Tibial artery (tissue), 4 donors: ENCODE measurements around the gene SLC39A8.
"Not testable (repeated sequence)": the region's sequence is repeated elsewhere in the genome, so short reads cannot be mapped to it uniquely, and the experiment has no call there.

Source experiments
- DNase-seq, 2 donors: peaks; one replicate each; pipeline ENCODE4 v3.0.0-alpha.2; 2019
- H3K27ac ChIP-seq, 2 donors: fragments of 200-600 bp; sonication (generic) in 1 of 2; 1 replicate in 1 of 2; 2 replicates in 1 of 2; pipeline ENCODE4 v1.5.1; 2018 to 2019; ENCODE audit warnings: mild to moderate bottlenecking in 1 of 2
- H3K27me3 ChIP-seq, 2 donors: fragments of 200-600 bp; sonication (generic) in 1 of 2; one replicate each; pipeline versions ENCODE4 v1.5.1 to v1.6.0; 2016 to 2019
- H3K36me3 ChIP-seq, 3 donors: fragments of 200-600 bp; sonication (generic) in 2 of 3; one replicate each; pipeline ENCODE4 v1.5.1; 2016 to 2019; ENCODE audit warnings: mild to moderate bottlenecking in 2 of 3
- H3K4me1 ChIP-seq, 4 donors: fragments of 200-600 bp; sonication (generic) in 2 of 4; 1 replicate in 3 of 4; 2 replicates in 1 of 4; pipeline ENCODE4 v1.5.1; 2016 to 2019
- H3K4me3 ChIP-seq, 2 donors: fragments of 200-600 bp; sonication (generic) in 1 of 2; 1 replicate in 1 of 2; 2 replicates in 1 of 2; pipeline ENCODE4 v1.5.1; 2018 to 2019; ENCODE audit warnings: mild to moderate bottlenecking in 2 of 2
- H3K9me3 ChIP-seq, 3 donors: fragments of 200-600 bp; sonication (generic) in 1 of 3; one replicate each; pipeline ENCODE4 v1.5.1; 2016 to 2019
- CTCF ChIP-seq, 2 experiments: fragments of 200-600 bp in 1 of 2; fragments of 450-650 bp in 1 of 2; IDR thresholded peaks; one replicate each; pipeline ENCODE4 v1.5.1; 2017 to 2019; ENCODE audit warnings: antibody characterized with exemption in 2 of 2, mild to moderate bottlenecking in 1 of 2, moderate library complexity in 1 of 2
- intact Hi-C: fragments of 100-400 bp; cut with DNase I; formaldehyde crosslinking; loops from one replicate; pipeline ENCODE4 v1.15.0; 2023; ENCODE audit warnings: low total_unique reads

The SLC39A8 gene

GRCh38 chr4:102386966-102387365 lies 41.7 kb upstream of the SLC39A8 start:
- no peaks in the 10 kb centered on the region for H3K4me1 ChIP-seq
- intact Hi-C loops, result no loop called here
- H3K27me3 ChIP-seq, result no peaks in the 10 kb centered on the region
- no peak overlapping the region for H3K4me3 ChIP-seq
- H3K27ac ChIP-seq, result no peak overlapping the region
- no peaks in the 10 kb centered on the region for H3K36me3 ChIP-seq
- no peaks in the 10 kb centered on the region for H3K9me3 ChIP-seq
- DNase-seq, result no peak
- no peak for TF ChIP-seq CTCF (IDR thresholded peaks at IDR 0.05)

- intact Hi-C loops, result not testable (repeated sequence)
Measured at GRCh38 chr4:102380253-102380652, 35.0 kb upstream of the SLC39A8 start.

GRCh38 chr4:102362922-102363432 lies 17.7 kb upstream of the SLC39A8 start:
- H3K27ac ChIP-seq, result no peak overlapping the region
- no peaks in the 10 kb centered on the region for H3K36me3 ChIP-seq
- DNase-seq, result no peak
- no peaks in the 10 kb centered on the region for H3K27me3 ChIP-seq
- intact Hi-C loops, result no loop called here
- H3K9me3 ChIP-seq, result no peaks in the 10 kb centered on the region
- no peak for TF ChIP-seq CTCF (IDR thresholded peaks at IDR 0.05)
- no peak overlapping the region for H3K4me3 ChIP-seq
- no peaks in the 10 kb centered on the region for H3K4me1 ChIP-seq

More at GRCh38 chr4:102380253-102380652, 35.0 kb upstream of the SLC39A8 start:
- not testable (repeated sequence) for H3K4me1 ChIP-seq, H3K27me3 ChIP-seq, DNase-seq, H3K4me3 ChIP-seq, H3K36me3 ChIP-seq, H3K27ac ChIP-seq, H3K9me3 ChIP-seq

GRCh38 chr4:102358128-102358527 lies 12.8 kb upstream of the SLC39A8 start:
- H3K4me3 ChIP-seq, result no peak overlapping the region
- no peak for TF ChIP-seq CTCF (IDR thresholded peaks at IDR 0.05)
- H3K4me1 ChIP-seq, result peaks cover 0 to 17% (median 4%) of the 10 kb centered on the region in 4 donors
- no peak for DNase-seq
- intact Hi-C loops, result no loop called here
- H3K36me3 ChIP-seq, result no peaks in the 10 kb centered on the region
- no peak overlapping the region for H3K27ac ChIP-seq
- no peaks in the 10 kb centered on the region for H3K9me3 ChIP-seq
- no peaks in the 10 kb centered on the region for H3K27me3 ChIP-seq

- H3K36me3 ChIP-seq, H3K27ac ChIP-seq, H3K9me3 ChIP-seq, H3K4me3 ChIP-seq, DNase-seq, intact Hi-C loops, H3K27me3 ChIP-seq: not testable (repeated sequence)
- peaks cover 0 to 17% (median 4%) of the 10 kb centered on the region in 4 donors for H3K4me1 ChIP-seq
Measured at GRCh38 chr4:102357637-102358036, 12.4 kb upstream of the SLC39A8 start.

- Histone ChIP-seq H3K4me1 (peaks cover 0 to 17% (median 4%) of the 10 kb centered on the region in 4 donors), H3K9me3 (no peaks in the 10 kb centered on the region), H3K27me3 (no peaks in the 10 kb centered on the region), H3K36me3 (no peaks in the 10 kb centered on the region), H3K4me3 (no peak overlapping the region), H3K27ac (no peak overlapping the region)
- intact Hi-C loops, result no loop called here
- TF ChIP-seq CTCF (IDR thresholded peaks at IDR 0.05), result no peak
- DNase-seq, result no peak
Measured at GRCh38 chr4:102356562-102357202, 11.4 kb upstream of the SLC39A8 start.
